Fibroblast of lung (primary cell): ENCODE results near the gene KLHL3. TPM values are rescaled to one million over a fixed set of nuclear protein-coding genes. Genes with fewer than 3 reads are reported as not detected.

Experiments used
- DNase-seq, 2 donors: peaks; one replicate each; pipeline versions ENCODE4 v3.0.0 to v3.0.0-alpha.2; 2010; ENCODE audit warnings: low read depth in 2 of 2
- H2AFZ ChIP-seq: 2 replicates; pipeline ENCODE4 v1.5.1; 2012; ENCODE audit warnings: low read length, control low read depth, inconsistent platforms
- H3K27ac ChIP-seq: 2 replicates; pipeline ENCODE4 v1.5.1; 2011; ENCODE audit warnings: low read length, control low read depth; ENCODE audit not compliant: insufficient read depth
- H3K27me3 ChIP-seq: 2 replicates; pipeline ENCODE4 v1.5.1; 2011; ENCODE audit warnings: mild to moderate bottlenecking, low read length; ENCODE audit not compliant: control insufficient read depth, insufficient read depth
- H3K36me3 ChIP-seq: 2 replicates; pipeline ENCODE4 v1.5.1; 2011; ENCODE audit warnings: low read length; ENCODE audit not compliant: control insufficient read depth, insufficient read depth
- H3K4me1 ChIP-seq: 2 replicates; pipeline ENCODE4 v1.5.1; 2011; ENCODE audit warnings: low read length; ENCODE audit not compliant: control insufficient read depth, insufficient read depth; ENCODE audit errors: extremely low read depth
- H3K4me2 ChIP-seq: 2 replicates; pipeline ENCODE4 v1.5.1; 2011; ENCODE audit warnings: low read length, control low read depth; ENCODE audit not compliant: insufficient read depth; ENCODE audit errors: extremely low read depth
- H3K4me3 ChIP-seq, 4 experiments: fragments of 200-600 bp in 1 of 4; sonication (generic) in 1 of 4; replicated peaks in 1 of 4; 2 replicates each; pipeline ENCODE4 v1.5.1; 2011 to 2016; ENCODE audit warnings: low read length in 4 of 4, low read depth in 3 of 4, mild to moderate bottlenecking in 3 of 4, control low read depth in 2 of 4, inconsistent platforms in 1 of 4, mixed read lengths in 1 of 4; ENCODE audit not compliant: insufficient read depth in 1 of 4; ENCODE audit errors: control extremely low read depth in 1 of 4
- H3K79me2 ChIP-seq: 2 replicates; pipeline ENCODE4 v1.5.1; 2012; ENCODE audit warnings: mild to moderate bottlenecking, low read length, inconsistent platforms; ENCODE audit not compliant: control insufficient read depth, insufficient read depth
- H3K9ac ChIP-seq: 2 replicates; pipeline ENCODE4 v1.5.1; 2011; ENCODE audit warnings: mild to moderate bottlenecking, low read length, control low read depth; ENCODE audit not compliant: insufficient read depth
- H3K9me3 ChIP-seq: 2 replicates; pipeline ENCODE4 v1.5.1; 2012; ENCODE audit warnings: low read depth, low read length; ENCODE audit not compliant: control insufficient read depth, insufficient read depth
- H4K20me1 ChIP-seq: 2 replicates; pipeline ENCODE4 v1.5.1; 2011; ENCODE audit warnings: low read length; ENCODE audit not compliant: control insufficient read depth, insufficient read depth; ENCODE audit errors: extremely low read depth
- EZH2 ChIP-seq: IDR thresholded peaks from 2 replicates; pipeline ENCODE4 v1.5.1; 2012; ENCODE audit warnings: low read length, control low read depth, mild to moderate bottlenecking; ENCODE audit errors: missing control alignments
- polyA plus RNA-seq, 2 donors: library from polyadenylated mRNA; depleted of rRNA in 1 of 2; stranded (reverse) in 1 of 2; unstranded in 1 of 2; fragments of >200 nt; gene quantifications; 2 replicates each; pipeline ENCODE4 v1.2.1, GENCODE V29; 2011 to 2012; ENCODE audit warnings: missing spikeins in 1 of 2
- total RNA-seq: library from RNA; depleted of rRNA; stranded (reverse); fragments of >200 nt; gene quantifications from 2 replicates; pipeline ENCODE4 v1.2.1, GENCODE V29; 2014
- TF ChIP-seq, protein P1 (sequence below), 2 donors: IDR thresholded peaks in 1 of 2; conservative IDR thresholded peaks in 1 of 2; 1 replicate in 1 of 2; 2 replicates in 1 of 2; pipeline ENCODE4 v1.5.1; 2011 to 2012; ENCODE audit warnings: low read length in 2 of 2, control low read depth in 1 of 2, inconsistent platforms in 1 of 2, low read depth in 1 of 2, mild to moderate bottlenecking in 1 of 2

KLHL3 gene
- total and polyA plus RNA-seq, 2 donors (not counting 1 experiment from before 2014, with no cell fraction given), result 0.60 to 2.3 TPM

DNA sequence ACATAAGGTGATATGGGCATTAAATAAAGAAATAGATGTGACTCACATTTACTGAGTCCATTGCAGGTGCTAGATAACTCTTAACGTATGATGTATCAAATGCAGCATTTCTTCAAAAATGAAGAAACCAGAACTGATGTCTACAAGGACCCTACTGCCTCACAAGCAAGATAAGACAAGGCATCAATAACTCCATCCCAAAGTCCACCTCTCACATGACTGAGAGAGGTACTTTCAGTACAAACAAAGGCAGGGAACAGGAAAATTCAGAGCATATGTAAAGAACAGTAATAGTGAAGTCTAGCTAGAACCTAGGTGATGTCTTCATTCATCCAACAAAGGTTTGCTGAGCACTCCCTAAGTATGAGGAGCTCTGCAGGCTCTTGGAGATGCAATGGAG lies 54.7 kb downstream of the KLHL3 start:
- Histone ChIP-seq H3K79me2 (no peaks in the 10 kb centered on the region), H3K4me3 (no peak overlapping the region), H3K9me3 (no peaks in the 10 kb centered on the region), H3K27me3 (no peaks in the 10 kb centered on the region), H3K4me1 (no peaks in the 10 kb centered on the region), H2AFZ (no peak overlapping the region), H3K4me2 (no peak overlapping the region), H4K20me1 (no peaks in the 10 kb centered on the region), H3K9ac (no peak overlapping the region), H3K27ac (no peak overlapping the region), H3K36me3 (no peaks in the 10 kb centered on the region)
- TF ChIP-seq EZH2, result no peak
- TF ChIP-seq, protein P1, sequence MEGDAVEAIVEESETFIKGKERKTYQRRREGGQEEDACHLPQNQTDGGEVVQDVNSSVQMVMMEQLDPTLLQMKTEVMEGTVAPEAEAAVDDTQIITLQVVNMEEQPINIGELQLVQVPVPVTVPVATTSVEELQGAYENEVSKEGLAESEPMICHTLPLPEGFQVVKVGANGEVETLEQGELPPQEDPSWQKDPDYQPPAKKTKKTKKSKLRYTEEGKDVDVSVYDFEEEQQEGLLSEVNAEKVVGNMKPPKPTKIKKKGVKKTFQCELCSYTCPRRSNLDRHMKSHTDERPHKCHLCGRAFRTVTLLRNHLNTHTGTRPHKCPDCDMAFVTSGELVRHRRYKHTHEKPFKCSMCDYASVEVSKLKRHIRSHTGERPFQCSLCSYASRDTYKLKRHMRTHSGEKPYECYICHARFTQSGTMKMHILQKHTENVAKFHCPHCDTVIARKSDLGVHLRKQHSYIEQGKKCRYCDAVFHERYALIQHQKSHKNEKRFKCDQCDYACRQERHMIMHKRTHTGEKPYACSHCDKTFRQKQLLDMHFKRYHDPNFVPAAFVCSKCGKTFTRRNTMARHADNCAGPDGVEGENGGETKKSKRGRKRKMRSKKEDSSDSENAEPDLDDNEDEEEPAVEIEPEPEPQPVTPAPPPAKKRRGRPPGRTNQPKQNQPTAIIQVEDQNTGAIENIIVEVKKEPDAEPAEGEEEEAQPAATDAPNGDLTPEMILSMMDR (conservative IDR thresholded peaks at IDR 0.05 in 1 of 2, IDR thresholded peaks at IDR 0.05 in 1 of 2; ENCODE audit: low read depth in 1 of 2, low read length in 2 of 2), result no peak
- DNase-seq, result no peak

DNA sequence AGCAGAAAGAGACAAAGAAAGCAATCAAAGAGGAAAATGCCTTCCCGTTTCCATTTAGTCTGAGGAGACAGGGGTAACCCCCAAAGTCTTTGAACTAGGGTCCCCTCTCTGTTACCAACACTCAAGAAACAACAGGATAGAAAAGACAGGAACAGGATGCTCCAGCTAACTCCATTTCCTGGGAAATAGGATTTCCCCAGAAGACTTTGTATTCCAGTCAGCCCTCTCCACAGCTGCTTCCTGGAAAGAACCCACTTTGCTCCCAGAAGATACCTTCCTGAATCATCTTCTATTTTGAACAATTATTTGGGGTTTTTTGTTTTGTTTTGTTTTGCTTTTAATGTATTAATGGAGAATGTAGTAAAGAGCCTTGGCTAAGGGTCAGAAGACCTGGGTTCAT lies 56.0 kb downstream of the KLHL3 start:
- no peak overlapping the region for H3K9ac ChIP-seq
- DNase-seq, result no peak
- no peaks in the 10 kb centered on the region for H3K9me3 ChIP-seq
- no peaks in the 10 kb centered on the region for H3K36me3 ChIP-seq
- TF ChIP-seq EZH2, result no peak
- TF ChIP-seq, protein P1 (conservative IDR thresholded peaks at IDR 0.05 in 1 of 2, IDR thresholded peaks at IDR 0.05 in 1 of 2; ENCODE audit: low read depth in 1 of 2, low read length in 2 of 2), result no peak
- H3K4me2 ChIP-seq, result no peak overlapping the region
- H3K79me2 ChIP-seq, result no peaks in the 10 kb centered on the region
- no peaks in the 10 kb centered on the region for H4K20me1 ChIP-seq
- no peak overlapping the region for H3K4me3 ChIP-seq
- H2AFZ ChIP-seq, result no peak overlapping the region
- no peaks in the 10 kb centered on the region for H3K27me3 ChIP-seq
- no peaks in the 10 kb centered on the region for H3K4me1 ChIP-seq
- no peak overlapping the region for H3K27ac ChIP-seq

DNA sequence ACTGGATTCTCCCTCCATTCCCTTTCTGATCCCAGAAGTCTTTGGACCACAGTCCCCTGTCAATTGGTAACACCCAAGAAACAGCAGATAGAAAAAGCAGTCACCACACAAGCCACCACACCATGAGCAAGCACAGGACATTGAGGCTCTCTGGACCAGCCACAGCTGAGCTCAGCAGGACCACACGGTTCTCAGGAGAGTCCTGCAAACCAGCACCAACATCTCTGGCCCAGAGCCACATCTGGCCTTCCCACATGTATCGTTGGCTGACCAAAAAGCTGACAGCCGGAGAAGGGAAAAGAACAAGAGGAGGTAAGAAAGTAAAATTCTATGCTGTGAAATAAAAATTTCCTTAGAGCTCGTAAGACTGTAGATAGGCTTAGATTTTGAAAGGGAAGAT lies 56.7 kb downstream of the KLHL3 start:
- Histone ChIP-seq H3K9ac (no peak overlapping the region), H3K4me2 (no peak overlapping the region), H3K36me3 (no peaks in the 10 kb centered on the region), H3K4me1 (no peaks in the 10 kb centered on the region), H4K20me1 (no peaks in the 10 kb centered on the region), H3K79me2 (no peaks in the 10 kb centered on the region), H3K27ac (no peak overlapping the region), H3K9me3 (no peaks in the 10 kb centered on the region), H2AFZ (no peak overlapping the region), H3K4me3 (no peak overlapping the region), H3K27me3 (no peaks in the 10 kb centered on the region)
- no peak for DNase-seq
- TF ChIP-seq, protein P1 (conservative IDR thresholded peaks at IDR 0.05 in 1 of 2, IDR thresholded peaks at IDR 0.05 in 1 of 2; ENCODE audit: low read depth in 1 of 2, low read length in 2 of 2), result no peak
- TF ChIP-seq EZH2, result no peak
